Measurements from ENCODE around the gene CCDC78.

CCDC78 gene

DNA sequence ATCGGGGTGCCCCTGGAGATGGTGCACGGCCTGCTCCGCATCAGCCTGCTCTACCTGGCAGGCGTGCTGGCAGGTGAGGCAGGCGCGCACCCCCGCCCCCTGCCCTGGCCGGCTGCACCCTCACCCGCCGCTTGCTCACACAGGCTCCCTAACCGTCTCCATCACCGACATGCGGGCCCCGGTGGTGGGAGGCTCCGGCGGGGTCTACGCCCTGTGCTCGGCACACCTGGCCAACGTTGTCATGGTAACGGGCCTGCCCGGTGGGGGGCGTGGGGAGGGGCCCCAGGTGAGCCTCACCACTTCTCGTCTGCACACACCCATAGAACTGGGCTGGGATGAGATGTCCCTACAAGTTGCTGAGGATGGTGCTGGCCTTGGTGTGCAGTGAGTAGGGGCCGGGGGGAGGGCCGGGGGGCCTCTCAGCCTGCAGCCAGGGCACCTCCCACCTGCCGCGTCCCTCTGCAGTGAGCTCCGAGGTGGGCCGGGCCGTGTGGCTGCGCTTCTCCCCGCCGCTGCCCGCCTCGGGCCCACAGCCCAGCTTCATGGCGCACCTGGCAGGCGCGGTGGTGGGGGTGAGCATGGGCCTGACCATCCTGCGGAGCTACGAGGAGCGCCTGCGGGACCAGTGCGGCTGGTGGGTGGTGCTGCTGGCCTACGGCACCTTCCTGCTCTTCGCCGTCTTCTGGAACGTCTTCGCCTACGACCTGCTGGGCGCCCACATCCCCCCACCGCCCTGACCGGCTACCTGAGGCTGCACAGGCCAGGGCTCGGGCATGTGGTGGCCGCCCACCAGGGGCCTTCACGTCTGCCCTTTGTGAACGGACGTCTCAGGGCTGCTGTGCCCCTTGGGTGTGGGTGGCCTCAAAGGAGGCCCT is 48.7 kb downstream of the CCDC78 start:
- no peaks in the 10 kb centered on the region for H3K27me3 ChIP-seq (ENCODE audit: insufficient read depth, poor library complexity, severe bottlenecking)
- DNase-seq (ENCODE audit: low read depth in 1 of 2, low spot score in 1 of 2), result no peak
- TF ChIP-seq SPI1 (IDR thresholded peaks at IDR 0.05; ENCODE audit: borderline replicate concordance, low read depth), result no peak
- no peak overlapping the region for H3K4me3 ChIP-seq (replicated peaks; ENCODE audit: insufficient read depth, low read length)
- no peak overlapping the region for H3K27ac ChIP-seq (replicated peaks)

DNA sequence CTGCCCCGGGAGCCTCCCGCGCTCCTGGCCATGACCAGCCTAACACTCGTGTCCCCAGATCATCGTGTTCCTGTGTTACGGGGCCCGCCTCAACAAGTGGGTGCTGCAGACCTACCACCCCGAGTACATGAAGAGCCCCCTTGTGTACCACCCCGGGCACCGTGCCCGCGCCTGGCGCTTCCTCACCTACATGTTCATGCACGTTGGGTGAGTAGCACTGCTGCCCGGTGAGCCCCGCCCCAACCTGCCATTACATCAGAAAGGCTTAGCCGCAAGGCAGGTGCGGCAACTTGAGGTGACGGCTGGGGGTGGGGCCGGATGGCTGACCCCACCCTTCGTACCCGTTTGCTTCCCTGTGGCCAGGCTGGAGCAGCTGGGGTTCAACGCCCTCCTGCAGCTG is 49.3 kb downstream of the CCDC78 start:
- H3K27me3 ChIP-seq (ENCODE audit: insufficient read depth, poor library complexity, severe bottlenecking), result no peaks in the 10 kb centered on the region
- TF ChIP-seq GABPA (IDR thresholded peaks at IDR 0.05; ENCODE audit: low read depth) (no peak), POLR2AphosphoS5 (IDR thresholded peaks at IDR 0.05; ENCODE audit: low read depth) (no peak), SPI1 (IDR thresholded peaks at IDR 0.05; ENCODE audit: borderline replicate concordance, low read depth) (no peak)

DNA sequence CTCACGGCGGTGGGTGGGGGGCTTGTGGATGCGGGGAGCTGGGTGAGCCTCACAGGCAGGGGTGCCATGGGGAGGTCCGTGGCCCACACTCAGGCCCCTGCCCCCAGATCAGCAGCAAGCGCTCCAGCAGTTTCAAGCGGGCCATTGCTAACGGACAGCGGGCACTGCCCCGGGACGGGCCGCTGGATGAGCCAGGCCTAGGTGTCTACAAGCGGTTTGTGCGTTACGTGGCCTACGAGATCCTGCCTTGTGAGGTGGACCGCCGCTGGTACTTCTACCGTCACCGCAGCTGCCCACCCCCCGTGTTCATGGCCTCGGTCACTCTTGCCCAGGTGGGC is 49.7 kb downstream of the CCDC78 start:
- no peak for DNase-seq (ENCODE audit: low read depth in 1 of 2, low spot score in 1 of 2)
- no peak for TF ChIP-seq POLR2AphosphoS5 (IDR thresholded peaks at IDR 0.05; ENCODE audit: low read depth)
- TF ChIP-seq, protein P1, sequence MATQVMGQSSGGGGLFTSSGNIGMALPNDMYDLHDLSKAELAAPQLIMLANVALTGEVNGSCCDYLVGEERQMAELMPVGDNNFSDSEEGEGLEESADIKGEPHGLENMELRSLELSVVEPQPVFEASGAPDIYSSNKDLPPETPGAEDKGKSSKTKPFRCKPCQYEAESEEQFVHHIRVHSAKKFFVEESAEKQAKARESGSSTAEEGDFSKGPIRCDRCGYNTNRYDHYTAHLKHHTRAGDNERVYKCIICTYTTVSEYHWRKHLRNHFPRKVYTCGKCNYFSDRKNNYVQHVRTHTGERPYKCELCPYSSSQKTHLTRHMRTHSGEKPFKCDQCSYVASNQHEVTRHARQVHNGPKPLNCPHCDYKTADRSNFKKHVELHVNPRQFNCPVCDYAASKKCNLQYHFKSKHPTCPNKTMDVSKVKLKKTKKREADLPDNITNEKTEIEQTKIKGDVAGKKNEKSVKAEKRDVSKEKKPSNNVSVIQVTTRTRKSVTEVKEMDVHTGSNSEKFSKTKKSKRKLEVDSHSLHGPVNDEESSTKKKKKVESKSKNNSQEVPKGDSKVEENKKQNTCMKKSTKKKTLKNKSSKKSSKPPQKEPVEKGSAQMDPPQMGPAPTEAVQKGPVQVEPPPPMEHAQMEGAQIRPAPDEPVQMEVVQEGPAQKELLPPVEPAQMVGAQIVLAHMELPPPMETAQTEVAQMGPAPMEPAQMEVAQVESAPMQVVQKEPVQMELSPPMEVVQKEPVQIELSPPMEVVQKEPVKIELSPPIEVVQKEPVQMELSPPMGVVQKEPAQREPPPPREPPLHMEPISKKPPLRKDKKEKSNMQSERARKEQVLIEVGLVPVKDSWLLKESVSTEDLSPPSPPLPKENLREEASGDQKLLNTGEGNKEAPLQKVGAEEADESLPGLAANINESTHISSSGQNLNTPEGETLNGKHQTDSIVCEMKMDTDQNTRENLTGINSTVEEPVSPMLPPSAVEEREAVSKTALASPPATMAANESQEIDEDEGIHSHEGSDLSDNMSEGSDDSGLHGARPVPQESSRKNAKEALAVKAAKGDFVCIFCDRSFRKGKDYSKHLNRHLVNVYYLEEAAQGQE (IDR thresholded peaks at IDR 0.05; ENCODE audit: insufficient replicate concordance, low read depth), result no peak
- TF ChIP-seq SPI1 (IDR thresholded peaks at IDR 0.05; ENCODE audit: borderline replicate concordance, low read depth), result no peak
- Histone ChIP-seq H3K27ac (replicated peaks) (no peak overlapping the region), H3K27me3 (ENCODE audit: insufficient read depth, poor library complexity, severe bottlenecking) (no peaks in the 10 kb centered on the region), H3K4me3 (replicated peaks; ENCODE audit: insufficient read depth, low read length) (no peak overlapping the region)

More for the DNA sequence above, 49.3 kb downstream of the CCDC78 start:
- DNase-seq (ENCODE audit: low read depth in 1 of 2, low spot score in 1 of 2), result no peak
- H3K27ac ChIP-seq (replicated peaks), result no peak overlapping the region
- H3K4me3 ChIP-seq (replicated peaks; ENCODE audit: insufficient read depth, low read length), result no peak overlapping the region

DNA sequence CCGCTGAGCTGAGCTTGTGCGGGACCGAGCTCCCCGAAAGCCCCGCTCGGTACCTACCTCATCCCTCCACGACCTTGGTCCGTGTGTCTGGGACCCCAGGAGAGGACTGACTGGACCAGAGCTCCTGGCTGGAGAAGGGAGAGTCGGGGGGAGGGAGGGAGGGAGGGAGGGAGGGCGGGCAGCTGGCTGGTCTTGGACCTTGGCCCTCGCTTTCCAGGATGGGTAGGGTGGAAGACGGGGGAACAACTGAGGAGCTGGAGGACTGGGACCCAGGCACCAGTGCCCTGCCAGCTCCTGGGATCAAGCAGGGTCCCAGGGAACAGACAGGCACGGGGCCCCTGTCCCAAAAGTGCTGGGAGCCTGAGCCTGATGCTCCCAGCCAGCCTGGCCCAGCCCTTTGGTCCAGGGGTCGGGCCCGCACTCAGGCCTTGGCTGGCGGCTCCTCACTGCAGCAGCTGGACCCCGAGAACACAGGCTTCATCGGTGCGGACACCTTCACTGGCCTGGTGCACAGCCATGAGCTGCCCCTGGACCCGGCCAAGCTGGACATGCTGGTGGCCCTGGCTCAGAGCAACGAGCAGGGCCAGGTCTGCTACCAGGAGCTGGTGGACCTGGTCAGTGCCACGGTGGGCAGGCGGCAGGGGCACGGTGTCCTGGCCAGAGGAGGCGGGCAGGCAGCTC is 50.2 kb downstream of the CCDC78 start:
- no peak overlapping the region for H3K27ac ChIP-seq (replicated peaks)
- no peak overlapping the region for H3K4me3 ChIP-seq (replicated peaks; ENCODE audit: insufficient read depth, low read length)
- TF ChIP-seq POLR2AphosphoS5 (IDR thresholded peaks at IDR 0.05; ENCODE audit: low read depth), result no peak
- TF ChIP-seq, protein P2, sequence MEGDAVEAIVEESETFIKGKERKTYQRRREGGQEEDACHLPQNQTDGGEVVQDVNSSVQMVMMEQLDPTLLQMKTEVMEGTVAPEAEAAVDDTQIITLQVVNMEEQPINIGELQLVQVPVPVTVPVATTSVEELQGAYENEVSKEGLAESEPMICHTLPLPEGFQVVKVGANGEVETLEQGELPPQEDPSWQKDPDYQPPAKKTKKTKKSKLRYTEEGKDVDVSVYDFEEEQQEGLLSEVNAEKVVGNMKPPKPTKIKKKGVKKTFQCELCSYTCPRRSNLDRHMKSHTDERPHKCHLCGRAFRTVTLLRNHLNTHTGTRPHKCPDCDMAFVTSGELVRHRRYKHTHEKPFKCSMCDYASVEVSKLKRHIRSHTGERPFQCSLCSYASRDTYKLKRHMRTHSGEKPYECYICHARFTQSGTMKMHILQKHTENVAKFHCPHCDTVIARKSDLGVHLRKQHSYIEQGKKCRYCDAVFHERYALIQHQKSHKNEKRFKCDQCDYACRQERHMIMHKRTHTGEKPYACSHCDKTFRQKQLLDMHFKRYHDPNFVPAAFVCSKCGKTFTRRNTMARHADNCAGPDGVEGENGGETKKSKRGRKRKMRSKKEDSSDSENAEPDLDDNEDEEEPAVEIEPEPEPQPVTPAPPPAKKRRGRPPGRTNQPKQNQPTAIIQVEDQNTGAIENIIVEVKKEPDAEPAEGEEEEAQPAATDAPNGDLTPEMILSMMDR (IDR thresholded peaks at IDR 0.05; ENCODE audit: insufficient read depth, low read length), result no peak
- TF ChIP-seq, protein P1 (IDR thresholded peaks at IDR 0.05; ENCODE audit: insufficient replicate concordance, low read depth), result no peak
- no peak for TF ChIP-seq GABPA (IDR thresholded peaks at IDR 0.05; ENCODE audit: low read depth)
- no peak for TF ChIP-seq SPI1 (IDR thresholded peaks at IDR 0.05; ENCODE audit: borderline replicate concordance, low read depth)
- no peaks in the 10 kb centered on the region for H3K27me3 ChIP-seq (ENCODE audit: insufficient read depth, poor library complexity, severe bottlenecking)
- DNase-seq (ENCODE audit: low read depth in 1 of 2, low spot score in 1 of 2), result no peak

Data from HL-60 (cell line).